RPMI8226 (cell line): Measurements from ENCODE around the gene UNC5C.

Source experiments
- DNase-seq: peaks from one replicate; pipeline ENCODE4 v3.0.0-alpha.2; 2015

The UNC5C gene

DNA sequence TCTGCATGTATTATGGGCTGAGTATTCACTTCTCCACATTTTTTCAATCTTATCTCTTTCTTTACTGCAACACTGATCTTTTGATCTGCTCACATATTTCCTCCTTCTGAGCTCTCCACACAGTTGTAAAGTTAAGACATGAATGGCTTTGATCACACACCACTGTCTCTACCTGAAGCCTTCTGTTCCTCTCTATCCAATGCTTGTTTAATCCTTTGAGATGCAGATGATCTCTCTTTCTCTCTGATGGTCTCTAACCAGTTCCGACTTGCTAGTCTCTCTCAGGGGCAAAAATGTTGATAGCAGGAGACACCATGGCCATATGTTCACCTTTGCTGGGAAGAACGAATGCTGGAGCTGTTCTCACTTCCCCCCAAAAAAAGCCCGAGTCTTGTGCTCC, 162.4 kb downstream of the UNC5C start:
- no peak for DNase-seq

DNA sequence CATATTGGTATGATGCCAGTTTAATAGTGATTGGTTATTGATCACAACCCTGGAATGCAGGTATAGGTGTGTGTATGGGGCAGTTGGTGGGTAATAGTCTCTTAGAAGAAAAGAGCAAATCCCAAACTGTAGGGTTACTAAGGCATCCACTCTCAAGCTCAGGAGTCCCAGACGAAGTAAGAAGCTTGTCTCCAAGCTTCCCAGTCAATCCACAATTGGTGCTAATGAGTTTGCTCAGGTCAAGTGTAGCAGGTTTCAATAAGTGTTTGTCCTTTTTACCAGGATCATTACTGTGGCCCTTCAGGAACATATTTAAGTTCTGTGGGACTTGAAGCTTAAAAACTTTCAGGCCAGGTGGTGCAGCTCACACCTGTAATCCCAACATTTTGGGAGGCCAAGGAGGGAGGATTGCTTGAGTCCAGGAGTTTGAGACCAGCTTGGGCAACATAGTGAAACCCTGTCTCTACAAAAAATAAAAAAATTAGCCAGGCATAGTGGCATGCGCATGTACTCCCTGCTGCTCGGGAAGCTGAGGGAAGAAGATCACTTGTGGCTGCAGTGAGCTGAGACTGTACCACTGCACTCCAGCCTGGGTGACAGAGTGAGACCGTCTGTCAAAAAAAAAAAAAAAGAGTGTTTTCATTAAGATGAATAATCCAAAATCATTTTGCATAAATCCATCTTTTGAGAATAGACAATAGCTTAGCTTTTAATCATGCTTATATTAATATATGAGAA, 166.8 kb downstream of the UNC5C start:
- no peak for DNase-seq

DNA sequence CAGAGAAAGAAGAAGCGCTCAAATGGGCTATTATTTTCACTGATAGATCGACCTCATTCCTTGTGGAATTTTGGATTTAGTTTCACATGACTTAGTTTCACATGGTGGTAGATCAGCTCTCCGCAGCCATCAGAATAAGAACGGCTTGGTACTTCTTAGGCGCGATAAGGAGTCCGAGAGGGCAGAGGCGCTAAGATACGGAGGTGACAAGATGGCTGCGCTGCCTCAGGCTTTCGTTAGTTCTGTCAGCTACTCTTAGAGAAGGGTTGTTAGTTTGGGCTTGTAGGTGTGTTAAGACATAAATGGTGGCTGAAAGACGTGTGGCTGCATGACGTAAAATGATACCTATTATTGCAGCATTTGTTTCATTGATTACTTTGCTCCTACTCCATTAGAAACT, 169.1 kb downstream of the UNC5C start:
- DNase-seq: no peak

DNA sequence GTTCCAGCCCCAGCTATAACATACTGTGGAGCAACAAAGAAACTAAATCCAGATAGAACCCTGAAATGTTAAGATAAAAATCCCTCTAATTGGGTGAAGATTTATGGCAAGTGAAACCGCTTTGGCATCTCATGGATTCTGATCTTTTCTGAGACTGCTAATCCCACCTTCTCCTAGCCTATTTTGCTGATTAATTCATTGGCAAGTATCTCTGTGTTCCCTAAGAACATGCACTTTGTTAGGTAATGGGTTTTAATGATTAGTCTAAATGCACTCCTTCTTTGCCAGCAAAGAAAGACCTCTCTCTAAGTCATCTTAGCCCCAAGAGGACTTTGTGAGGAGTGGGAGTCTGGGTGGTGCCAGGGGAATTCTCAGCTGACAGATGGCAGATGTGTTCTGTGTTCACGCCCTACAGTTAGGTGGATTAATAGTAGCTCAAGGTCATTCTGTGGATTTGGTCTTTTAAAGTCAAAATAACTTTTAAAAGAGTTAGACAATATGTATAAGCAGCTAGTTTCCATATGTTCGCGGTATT, 171.3 kb downstream of the UNC5C start:
- no peak for DNase-seq

DNA sequence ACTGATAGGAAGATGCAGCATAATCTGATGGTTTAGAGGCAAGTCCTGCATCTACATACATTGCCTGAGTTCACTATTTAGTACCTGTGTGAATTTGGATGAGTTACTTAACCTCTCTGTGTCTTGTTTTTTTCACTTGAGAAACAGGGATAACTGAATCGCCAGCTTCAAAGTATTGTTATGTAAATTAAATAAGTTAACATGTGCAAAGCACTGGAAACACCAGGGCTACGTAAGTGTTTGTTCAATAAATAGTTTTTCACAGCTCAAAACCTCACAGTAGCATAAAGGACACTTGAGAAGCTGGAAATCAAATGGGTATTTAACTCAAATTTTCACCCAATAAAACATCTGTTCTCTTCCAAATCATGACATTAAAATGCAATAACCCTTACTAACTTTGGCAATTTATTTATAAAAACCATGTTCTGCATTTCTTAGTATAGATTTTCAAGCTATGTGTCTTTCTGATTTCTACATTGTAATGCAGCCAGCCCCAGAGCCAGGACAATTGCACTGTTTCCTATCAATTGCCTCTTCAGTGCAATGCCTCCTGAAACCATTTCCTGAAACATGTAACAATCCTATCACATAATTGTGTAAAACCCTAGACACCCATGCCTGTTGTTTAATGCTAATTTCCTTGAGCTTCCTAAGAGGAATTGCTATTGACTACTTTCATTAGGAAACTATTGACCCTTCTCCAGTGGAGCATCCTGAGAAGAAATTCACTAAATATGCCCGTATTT, 177.1 kb downstream of the UNC5C start:
- no peak for DNase-seq

DNA sequence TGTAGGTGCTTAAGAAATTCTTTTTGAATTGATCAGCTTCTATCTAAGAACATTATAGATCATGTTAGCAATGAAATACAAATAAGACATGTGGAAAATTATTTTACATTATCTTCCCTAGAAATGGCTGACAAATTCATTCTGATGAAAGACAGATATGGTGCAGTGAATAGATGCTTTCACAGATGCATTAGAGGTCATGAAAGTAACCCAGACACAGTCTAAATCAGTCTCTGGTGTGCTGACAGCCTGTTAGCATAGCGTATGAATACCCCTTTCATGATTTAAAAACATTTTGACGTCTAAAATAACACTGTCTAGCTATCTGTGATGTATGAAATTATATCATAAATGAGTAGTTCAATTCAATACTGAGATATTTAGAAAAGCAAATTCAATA, 180.9 kb downstream of the UNC5C start:
- no peak for DNase-seq

DNA sequence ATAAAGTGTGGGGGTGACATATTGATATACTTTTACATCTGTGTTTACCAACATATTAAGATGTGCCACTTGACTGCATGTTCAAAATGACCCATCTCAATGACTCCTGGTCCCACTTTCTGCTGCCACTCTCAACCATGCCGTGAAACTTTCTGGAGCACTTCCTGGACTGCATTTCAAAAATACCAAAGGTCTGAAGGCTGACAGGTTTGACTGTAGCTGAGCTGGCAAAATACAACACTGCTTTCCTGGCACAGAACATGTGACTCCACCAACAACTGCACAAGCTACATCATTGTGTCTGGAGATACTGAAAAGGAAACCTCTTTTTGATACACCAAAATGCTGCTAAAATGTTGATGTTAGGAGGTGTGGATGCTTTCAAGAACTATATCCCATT, 184.8 kb downstream of the UNC5C start:
- DNase-seq: no peak

DNA sequence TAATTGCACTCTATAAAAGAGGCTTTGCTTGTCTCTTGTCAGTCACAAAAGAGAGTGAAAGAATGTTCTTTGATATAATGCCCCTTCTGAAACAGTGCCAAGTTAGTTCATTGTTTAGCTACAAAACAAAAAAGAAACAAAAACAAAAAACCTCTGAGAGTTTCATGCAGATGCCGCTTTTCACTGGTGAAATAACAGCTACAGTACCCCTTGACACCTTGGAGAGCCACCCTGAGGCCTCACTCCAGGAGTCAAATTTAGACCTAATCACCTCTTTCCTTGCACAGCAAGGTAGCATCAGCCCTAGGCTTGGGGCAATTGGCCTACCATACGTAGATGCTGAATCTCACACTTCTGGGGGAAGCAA, 185.2 kb downstream of the UNC5C start:
- DNase-seq: no peak

DNA sequence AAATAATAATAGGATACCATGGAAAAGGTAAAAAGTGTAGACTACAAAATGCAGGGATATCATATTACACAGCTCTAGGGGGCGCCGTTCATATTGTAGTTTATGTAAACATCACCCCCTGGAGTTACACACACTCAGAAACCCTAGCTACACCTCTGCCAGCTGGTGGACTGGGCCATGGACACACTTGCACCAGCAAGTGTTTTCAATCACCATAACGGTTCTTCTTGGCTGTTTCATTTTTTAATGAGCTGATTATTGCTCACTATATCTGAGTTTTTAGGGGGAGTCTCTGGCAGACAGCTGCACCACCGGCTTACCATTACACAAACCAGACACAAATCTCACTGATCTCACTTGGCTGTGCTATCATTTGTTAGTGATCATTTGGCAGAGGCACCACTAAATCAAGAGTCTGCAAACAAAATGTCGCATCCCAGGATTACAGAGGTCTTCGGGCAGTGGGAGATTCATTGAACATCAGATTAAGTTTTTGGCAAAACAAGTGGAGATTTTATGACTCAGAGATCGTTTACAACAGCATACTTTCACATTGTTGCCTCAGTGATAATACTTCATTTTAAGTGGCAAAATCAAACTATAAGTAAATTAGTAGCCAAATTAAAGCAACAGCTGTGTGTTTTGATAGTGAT, 185.7 kb downstream of the UNC5C start:
- DNase-seq: peak; percentile 13

DNA sequence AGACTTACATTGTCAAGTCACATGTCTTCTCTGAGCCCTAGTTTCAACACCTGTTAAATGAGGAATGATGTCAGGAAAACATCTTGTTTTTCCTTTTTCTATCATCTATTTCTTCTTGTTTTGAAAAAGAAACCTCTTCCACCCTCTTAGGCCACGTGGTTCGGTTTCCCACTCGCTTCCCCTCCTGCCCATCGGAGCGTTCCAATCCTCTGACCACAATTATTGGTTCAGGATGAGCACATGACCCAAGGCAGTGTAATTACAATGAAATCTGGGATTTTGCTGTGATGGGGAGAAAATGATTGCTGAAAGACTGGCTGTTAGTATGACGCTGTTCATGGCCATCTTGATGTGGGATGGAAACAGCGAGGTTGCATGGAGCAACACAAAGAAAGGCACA, 186.7 kb downstream of the UNC5C start:
- no peak for DNase-seq

DNA sequence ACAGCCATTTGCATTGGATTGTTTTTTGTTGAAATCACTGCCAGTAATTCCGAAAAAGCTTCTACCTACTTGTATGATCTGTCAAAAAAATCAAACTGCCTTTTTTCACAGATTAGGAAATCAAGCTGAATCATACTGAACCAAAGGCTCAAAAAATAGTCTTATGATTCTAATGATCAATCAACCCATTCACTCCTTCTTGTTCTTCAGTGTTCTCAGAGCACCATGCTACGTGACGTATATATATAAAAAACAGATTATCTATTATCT, 187.1 kb downstream of the UNC5C start:
- no peak for DNase-seq

DNA sequence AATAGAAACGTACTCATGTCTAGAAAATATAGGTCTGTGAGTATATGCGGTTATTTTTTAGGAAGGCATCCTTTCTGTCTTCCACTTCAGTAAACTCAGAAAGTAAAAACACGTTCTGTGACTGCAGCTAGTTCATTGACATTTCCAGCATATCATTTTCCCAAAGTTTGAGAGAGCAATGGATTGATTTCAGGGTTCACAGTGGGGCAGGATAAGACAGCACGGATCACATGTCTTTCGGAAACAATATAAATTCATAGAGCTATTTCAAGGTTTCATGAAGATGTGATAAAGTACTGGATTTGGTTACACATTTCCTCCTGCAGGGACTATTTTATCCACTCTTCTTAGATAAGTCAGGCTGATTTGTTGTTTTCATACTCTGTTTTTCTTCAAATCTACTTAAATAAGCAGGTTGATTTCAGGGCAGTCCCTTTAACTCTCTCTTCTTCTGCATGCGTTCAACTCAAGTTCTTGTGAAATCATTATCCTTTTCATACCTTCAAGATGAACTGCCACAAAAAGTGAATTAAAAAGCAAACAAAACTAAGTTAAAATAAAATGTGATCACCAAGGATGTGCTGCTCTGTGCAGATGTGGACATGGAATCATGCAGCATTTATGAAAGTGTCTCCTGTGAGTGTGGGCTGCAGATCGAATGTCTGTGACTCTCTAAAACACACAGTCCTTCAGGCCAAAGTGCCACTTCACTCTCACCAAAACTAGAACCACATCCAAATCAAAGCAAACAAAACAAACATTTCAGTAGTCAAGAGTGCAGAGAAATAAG, 187.7 kb downstream of the UNC5C start:
- no peak for DNase-seq

DNA sequence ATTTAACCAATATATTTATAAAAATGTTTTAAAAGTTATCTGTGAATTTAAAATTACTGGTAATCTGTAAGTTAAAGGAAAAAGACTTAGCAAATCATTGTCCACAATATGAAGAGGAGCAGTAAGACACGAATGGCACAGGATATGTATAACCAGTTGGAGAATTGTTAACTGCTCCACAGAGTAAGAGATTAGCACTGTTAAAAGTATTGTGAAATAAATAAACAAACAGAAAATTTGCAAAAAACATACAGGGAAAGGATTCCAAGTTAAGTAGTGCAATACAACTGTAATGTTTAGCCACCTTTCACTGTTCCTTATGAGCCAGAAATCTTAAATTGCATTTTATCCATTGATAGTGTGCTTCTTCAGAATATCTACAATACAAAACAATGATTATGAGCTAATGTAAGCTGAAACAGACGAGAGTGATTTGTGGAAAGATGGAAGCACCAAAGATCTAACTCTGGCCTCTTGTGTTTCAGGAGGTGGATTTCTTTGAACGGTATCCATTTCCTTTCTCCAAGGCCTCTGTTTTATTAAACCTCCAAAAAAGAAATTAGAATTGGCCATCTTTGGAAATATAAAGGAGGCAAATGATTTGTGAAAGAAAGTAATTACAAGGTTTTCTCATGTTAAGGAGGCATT, 188.4 kb downstream of the UNC5C start:
- no peak for DNase-seq

DNA sequence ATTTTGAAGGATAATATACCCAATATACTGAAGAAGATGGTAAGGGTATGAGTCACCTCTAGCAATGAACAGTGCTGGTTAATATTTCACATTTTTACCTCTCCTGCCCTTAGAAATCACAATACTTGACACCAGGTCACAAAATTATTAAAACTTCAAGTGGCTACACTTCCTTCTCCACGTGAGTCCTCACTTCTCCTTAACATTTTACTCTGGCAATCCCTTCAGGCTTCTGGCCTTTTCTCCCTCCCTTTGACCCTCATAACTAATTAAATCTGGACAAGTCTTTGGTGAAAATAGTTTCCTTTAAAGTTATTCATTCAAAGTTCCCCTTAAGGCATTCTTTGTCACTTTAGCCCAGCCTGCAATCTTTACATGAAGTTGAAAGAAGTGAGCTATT, 190.4 kb downstream of the UNC5C start:
- DNase-seq: no peak

DNA sequence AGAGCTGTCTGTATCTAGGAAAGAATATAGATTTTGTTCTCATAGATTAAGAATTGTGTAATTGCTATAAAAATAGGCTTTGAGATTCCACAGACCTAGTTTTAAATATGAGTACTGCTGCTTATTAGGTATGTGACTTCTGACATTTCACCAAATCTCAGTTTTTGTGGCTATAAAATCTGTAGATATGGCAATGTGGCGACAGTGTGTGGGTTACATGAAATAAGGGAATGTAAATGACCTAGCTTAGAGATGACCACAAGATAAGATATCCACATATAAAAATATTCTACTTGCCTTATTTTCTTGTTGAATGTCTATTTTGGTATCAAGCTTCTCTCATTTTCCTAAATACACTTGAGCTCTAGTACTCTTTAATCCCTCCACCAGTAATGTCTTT, 193.8 kb downstream of the UNC5C start:
- DNase-seq: no peak

DNA sequence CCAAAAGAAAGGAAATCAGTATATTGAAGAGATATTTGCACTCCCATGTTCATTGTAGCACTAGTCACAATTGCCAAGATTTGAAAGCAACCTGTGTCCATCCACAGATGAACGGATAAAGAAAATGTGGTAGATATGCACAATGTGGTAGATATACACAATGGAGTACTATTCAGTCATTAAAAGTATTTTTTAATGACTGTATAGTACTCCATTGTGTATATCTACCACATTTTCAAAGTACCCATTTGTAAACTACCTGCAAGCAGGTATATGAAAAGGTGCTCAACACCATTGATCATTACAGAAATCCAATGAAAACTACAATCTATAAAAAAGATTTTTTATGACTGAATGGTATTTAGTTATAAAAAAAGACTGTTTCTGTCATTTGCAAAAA, 200.4 kb downstream of the UNC5C start:
- no peak for DNase-seq

DNA sequence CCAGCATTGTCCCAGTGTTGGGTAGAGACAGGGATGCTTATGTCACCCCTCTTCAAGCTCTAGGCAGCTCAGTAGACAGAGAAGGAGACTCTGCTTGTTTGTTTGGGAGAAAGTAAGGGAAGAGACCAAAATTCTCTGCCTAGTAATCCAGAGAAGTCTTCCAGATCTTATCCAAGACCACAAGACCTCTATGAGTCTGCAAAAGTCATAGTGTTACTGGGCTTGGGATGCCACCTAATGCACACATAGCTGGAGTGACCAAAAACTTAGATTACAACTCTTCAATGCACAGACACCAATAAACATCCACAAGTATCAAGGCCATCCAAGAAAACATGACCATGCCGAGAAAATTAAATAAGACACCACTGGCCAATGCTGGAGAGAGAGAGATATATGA, 205.5 kb downstream of the UNC5C start:
- DNase-seq: no peak

DNA sequence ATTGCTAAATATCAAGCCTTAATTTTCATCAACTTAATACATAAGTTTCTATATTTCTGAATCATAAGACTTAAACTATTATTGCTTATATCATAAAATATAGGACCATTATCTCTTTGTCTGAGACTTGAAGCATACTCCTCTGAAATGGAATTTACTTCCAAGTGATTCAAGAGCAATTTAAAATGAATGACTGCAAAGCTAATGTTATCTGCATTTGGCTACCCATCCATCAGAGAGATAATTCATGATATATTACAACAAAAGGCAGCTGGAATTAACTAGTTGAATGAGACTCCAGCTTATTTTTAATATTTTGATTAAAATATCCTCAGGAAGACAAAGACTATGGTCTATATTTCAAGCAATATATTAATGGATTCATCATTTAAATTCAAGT, 208.6 kb downstream of the UNC5C start:
- DNase-seq: no peak

DNA sequence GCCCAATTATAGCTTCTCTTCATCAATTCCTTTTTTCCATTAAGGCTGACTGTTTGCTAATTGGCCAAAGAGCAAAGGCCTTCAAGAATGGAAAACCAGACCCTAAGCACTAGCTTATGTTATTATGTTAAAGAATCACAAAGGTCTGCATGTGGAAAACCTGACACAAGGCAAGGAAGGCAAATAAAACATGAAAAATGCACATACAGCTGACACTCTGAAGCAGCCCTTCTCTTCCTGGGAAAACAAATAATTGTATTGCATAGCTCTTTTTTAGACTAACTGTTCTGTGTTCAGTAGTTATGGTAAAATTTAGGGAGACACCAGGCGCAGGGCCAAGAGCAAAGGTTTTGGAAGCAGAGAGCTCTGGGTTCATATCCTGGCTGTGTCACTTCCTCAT, 223.1 kb downstream of the UNC5C start:
- no peak for DNase-seq

DNA sequence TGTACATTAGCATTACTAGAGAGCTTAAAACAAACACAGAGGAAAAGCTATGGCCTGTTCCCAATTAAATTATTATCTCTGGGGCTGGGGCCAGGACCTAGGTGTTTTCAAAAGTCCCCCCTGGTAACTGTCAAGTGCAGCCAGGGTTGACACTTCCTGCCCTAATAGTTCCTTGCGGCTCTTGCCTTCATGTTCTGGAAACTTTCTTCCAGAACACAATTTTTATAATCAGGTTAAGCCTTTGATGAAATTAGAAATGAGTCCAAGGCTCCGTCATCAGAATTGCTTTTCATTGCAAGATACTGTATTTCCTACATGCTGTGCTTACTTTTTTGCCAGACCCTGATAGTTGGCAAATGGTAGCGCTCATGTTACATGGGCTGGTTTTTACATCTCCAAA, 229.6 kb downstream of the UNC5C start:
- no peak for DNase-seq

DNA sequence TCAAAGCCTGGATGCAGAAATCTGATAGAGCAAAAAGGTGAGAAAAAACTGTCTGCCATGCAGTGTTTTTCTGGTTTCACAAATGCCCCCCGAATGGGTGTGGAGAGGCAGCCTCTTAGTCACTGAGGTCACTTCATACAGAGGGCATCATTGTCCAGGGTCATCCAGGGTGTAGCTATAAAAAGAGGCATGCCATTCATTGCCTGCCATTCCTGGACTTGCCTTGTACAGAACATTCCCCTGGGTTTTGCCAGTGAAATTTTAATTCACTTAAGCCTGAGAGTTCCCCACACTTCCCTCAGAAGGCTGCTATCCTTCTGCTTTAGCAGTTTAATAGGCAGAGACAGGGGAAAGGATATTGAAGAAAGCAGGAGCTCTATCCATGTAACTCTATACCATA, 230.3 kb downstream of the UNC5C start:
- no peak for DNase-seq

DNA sequence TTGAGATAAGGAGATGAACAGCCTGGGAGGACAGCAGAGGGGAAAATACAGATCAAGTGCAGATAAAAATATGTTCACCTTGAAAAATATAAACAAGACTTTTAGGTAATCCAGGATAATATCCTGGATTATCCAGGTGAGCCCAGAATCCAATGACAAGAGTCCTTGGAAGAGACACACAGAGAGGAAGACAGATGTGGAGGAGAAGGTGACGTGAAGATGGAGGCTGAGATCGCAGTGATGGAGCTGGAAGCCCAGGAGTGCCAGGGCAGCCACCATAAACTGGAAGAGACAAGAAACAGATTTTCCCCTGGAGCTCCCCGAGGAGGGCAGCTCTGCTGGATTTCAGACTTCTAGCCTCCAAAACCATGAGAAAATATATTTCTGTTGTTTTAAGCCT, 230.7 kb downstream of the UNC5C start:
- DNase-seq: no peak
